ENCODE results near the gene SLC8A2.
A peak's percentile ranks its signal among the peaks of the same experiment; 100 is the strongest.

GRCh38 chr19:47391510-47392223, 80.0 kb downstream of the SLC8A2 start:
- TF ChIP-seq CTCF (IDR thresholded peaks at IDR 0.05) (peak; percentile 92), ZFX (IDR thresholded peaks at IDR 0.05; ENCODE audit: borderline replicate concordance) (no peak)

All from 22Rv1 (cell line).